Embryonic facial prominence (tissue), 1 donor: ENCODE data around the gene TAOK3.
"Not testable (repeated sequence)": the region's sequence is repeated elsewhere in the genome, so short reads cannot be mapped to it uniquely, and the experiment has no call there.

Experiments used
- DNase-seq: peaks from one replicate; pipeline ENCODE4 v3.0.0-alpha.2; 2016; ENCODE audit errors: extremely low spot score

Gene TAOK3

DNA sequence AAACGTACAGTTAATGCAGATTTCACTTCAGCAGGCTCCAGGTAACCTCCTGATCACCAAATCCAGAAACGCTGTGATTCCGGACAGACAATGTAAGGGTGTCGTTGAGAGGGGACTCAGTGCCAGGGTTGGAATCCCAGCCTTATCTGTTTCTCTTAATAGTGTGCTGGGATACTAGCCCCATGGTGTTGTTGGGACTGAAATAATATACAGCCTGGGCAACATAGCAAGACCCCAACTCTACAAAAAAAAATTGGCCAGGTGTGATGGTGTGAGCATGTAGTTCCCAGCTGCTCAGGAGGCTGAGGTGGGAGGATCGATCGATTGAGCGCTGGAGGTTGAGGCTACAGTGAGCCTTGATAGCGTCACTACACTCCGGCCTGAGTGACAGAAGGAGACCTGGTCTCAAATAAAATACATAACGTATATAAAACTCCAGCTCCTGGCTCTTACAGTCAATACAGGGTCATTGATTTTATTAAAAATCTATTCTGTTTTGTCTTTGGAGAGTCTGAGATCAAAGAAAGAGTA is 235.5 kb downstream of the TAOK3 start:
- DNase-seq = no peak

DNA sequence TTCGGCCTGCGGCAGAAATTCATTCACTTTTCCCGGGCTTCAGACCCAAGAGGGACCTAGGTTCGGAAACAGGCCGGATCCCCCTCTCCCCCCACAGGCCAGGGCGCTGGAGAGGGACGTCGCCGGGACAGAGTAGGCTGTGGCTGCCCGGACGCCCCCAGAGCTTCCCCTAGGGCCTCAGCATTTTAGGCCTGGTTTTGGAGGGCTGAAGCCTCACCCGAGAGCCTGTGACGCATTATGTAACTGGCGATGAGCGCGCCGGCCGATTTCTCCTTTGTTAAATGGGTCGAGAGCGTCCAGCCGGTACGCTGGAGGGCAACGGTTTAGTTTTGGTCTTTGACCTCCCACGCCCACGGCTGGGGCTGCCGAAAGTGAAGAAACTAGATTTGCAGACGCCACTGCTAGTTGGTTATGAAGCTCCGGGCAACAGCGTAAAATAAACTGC is 236.1 kb downstream of the TAOK3 start:
- DNase-seq = no peak

DNA sequence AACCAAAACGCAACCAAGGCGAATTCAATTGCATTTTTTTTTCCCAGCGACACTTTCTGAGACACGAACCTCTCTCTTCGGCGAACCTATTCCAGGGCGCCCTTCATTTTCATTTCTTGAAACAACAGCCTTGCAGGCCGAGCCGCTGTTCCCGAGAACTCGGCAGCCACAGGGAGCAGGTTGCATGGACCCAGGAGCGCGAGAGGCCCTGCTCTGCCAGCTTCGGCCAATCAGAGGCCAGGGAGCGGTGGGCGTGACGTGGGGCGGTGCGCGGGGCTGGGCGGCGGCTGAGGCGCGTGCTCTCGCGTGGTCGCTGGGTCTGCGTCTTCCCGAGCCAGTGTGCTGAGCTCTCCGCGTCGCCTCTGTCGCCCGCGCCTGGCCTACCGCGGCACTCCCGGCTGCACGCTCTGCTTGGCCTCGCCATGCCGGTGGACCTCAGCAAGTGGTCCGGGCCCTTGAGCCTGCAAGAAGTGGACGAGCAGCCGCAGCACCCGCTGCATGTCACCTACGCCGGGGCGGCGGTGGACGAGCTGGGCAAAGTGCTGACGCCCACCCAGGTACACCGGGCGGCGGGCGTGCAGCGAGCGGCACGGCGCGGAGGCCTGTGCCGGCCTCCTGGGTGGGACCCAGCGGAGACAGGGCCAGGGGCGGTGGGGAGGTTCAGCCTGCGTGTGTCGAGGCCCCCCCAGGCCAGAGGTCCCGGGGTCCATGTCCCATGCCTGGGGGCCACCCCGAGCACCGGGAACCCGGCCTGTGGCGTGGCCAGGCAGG is 236.7 kb downstream of the TAOK3 start, which contains the start of gene PEBP1:
PEBP1 (plus strand) TSS at position 337 of the 771 bp plus-strand sequence; CDS start at position 423, 86 bp downstream.
- DNase-seq = peak; percentile 74

DNA sequence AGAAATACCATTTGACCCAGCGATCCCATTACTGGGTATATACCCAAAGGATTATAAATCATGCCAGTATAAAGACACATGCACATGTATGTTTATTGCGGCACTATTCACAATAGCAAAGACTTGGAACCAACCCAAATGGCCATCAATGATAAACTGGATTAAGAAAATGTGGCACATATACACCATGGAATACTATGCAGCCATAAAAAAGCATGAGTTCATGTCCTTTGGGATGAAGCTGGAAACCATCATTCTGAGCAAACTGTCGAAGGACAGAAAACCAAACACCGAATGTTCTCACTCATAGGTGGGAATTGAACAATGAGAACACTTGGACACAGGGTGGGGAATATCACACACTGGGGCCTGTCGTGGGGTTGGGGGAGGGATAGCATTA is 243.3 kb downstream of the TAOK3 start:
- DNase-seq = not testable (repeated sequence)

DNA sequence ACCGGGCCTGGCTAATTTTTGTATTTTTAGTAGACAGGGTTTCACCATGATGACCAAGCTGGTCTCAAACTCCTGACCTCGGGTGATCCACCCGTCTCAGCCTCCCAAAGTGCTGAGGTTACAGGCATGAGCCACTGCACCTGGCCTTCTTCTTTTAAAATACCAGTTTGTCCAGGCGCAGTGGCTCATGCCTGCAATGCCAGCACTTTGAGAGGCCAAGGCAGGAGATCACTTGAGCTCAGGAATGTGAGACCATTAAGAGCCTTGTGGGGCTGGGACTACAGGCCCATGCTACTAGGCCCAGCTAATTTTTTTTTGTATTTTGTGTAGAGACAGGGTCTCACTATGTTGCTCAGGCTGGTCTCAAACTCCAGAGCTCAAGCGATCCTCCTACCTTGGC is 244.8 kb downstream of the TAOK3 start:
- DNase-seq = no peak

DNA sequence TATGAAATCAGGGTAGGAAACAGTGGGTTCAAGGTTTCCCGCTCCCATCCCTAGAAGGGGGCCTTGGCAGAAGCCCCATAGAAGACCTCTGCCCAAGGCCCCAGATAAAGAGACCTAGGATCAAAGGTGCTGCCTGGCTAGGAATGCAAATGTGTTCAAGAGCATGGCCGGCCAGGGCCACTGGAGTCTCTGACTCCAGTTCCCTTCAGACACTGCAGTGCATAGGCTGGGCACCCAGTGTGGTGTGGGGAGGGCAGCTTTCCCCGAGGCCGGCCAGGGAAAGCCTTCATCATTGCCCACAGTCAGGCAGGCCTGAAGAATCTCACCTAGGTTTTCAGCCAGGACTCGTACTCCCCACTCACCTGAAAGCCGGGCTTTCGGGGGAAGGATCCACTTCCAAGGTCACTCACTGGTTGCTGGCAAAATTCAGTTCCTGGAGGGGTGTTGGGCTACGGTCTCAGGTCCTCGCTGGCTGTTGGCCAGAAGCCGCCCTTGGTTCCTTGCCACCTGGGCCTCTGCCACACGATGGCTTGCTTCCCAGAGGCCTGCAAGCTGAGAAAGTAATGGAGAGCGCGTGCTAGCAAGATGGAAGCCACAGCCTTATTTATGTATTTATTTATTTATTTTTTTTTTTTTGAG is 246.5 kb downstream of the TAOK3 start:
- no peak for DNase-seq

DNA sequence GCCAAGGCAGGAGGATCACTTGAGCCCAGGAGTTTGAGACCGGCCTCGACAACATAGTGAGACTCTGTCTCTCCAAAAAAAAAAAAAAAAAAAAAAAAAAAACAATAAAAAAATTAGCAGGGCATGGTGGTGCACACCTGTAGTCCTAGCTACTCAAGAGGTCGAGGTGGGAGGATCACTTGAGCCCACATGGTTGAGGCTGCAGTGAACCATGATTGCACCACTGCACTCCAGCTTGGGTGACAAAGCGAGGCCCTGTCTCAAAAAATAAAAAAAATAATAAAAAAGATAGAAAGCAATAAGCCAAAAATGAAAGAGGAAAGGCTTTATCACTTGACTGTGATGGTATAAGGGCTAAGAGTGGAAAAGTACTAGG is 247.0 kb downstream of the TAOK3 start:
- no peak for DNase-seq

DNA sequence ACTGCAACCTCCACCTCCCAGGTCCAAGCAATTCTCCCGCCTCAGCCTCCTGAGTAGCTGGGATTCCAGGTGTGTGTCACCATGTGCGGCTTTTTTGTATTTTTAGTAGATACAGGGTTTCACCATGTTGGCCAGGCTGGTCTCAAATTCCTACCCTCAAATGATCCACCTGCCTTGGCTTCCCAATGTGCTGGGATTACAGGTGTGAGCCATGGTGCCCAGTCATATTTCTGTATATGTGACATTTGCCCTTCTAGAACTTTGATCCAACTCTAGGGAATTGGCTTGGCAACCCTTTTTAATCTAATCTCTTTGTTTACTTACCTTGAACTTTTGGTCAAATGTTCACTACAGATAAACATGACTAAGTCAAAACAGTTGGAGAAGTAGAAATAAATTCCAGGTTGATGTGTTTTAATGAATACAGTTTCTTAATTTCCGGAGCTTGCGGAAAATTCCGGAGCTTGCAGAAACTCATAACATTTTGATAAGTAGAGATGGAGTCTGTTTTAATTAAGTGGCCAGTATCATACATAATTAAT is 248.3 kb downstream of the TAOK3 start:
- DNase-seq = no peak

DNA sequence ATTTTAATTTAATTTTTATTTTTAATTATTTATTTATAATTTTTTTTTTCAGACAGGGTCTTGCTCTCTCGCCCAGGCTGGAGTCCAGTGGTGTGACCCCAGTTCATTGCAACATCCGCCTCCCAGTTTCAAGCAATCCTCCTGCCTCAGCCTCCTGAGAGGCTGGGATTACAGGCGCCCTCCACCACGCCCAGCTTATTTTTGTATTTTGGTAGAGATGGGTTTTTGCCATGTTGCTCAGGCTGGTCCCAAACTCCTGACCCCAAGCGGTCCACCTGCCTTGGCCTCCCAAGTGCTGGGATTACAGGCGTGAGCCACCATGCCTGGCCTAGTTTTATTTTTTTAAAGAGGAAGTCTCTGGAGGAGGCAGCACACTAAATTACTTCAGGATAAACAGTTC is 250.4 kb downstream of the TAOK3 start:
- no peak for DNase-seq

DNA sequence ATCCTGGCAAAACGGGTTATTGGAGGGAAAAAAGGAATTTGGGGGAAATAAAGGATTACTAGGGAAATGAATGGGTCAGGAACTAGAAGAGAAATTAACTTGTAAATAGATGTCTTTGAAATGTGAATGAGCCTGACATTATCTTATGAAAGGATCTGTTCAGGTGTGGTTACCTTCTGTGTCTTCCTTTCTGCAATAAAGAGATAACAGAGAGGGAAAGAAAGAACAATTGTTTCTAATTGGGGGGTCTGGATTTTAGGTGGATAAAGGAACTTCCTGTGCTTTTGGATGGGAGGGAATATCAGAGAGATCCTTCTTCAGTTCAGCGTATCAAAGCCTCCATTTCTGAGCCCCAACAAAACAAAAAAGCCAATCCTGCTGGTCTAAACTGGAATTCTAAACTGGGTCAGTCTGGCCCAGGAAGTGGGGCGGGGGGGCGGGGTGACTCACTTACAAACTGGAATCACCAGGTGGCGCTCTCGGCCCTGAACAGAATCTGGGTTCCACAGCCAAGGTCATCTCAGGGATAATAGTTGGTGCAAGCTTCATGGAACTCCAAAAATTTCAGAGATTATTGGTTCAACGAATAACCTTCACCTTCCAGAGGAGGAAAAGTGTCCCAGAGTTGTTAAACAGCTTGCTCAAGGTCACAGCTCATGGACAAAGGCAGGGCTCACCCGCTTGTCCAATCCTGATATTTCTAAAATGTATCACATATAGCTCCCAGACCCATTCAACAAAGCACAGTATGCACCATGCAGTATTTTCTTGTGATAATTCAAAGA is 251.9 kb downstream of the TAOK3 start:
- no peak for DNase-seq

DNA sequence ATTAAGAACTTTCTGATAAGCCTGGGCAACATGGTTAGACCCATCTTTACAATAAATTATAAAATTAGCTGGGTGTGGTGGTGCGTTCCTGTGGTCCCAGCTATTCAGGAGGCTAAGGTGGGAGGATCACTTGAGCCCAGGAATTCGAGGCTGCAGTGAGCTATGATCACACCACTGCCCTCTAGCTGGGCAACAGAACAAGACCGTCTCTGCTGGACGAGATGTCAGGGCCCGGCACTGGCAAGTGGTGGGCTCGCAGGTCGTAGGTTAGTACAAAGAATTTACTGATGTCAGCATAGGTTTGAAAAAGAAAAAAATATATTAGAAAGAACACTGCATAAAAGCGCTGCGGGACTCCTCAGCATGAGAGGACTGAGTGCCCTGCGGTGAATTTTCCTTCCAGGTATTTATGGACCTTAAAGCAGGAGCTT is 253.2 kb downstream of the TAOK3 start:
- DNase-seq = no peak

DNA sequence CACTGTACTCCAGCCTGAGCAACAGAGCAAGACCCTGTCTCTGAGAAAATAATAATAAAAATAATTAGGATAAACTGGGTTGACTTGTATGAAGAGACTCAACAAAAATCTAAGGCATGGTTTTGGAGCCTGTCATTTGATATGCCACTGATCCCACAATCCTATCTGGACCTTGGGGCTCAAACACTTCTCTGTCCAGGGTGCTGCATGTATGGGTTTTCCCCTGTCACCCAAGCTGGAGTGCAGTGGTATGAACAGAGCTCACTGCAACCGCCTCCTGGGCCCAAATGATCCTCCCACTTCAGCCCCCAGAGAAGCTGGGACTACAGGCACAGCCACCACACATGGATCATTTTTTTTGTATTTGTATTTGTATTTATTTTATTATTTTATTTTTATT is 263.6 kb downstream of the TAOK3 start:
- no peak for DNase-seq

DNA sequence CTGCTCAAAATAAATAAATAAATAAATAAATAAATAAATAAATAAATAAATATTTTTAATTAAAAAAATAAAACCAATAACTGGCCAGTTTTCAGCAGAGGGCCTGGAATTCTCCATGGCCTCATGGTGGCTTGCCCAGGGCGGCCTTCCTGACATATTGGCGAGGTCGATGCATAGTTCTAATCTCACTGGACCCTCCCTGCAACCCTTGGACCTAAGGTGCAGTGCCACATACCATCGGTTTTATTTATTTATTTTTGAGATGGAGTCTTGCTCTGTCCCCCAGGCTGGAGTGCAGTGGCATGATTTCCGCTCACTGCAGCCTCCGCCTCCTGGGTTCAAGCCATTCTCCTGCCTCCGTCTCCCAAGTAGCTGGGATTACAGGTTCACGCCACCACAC is 265.0 kb downstream of the TAOK3 start:
- no peak for DNase-seq

DNA sequence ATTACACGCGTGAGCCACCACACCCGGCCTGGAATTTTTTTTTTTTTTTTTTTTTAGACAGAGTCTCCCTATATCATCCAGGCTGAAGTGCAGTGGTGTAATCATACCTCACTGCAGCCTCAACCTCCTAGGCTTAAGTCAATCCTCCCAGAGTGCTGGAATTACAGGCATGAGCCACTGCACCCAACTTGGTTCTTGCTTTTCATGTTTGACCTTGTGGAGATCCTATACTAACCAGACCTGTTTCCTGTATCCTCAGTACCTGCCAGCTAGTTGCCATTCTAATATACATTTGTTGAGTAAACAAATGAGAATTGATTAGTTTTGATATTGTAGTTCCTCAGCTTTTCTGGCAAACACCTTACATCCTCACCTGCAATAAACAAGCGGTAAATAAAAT is 265.7 kb downstream of the TAOK3 start:
- DNase-seq = no peak

DNA sequence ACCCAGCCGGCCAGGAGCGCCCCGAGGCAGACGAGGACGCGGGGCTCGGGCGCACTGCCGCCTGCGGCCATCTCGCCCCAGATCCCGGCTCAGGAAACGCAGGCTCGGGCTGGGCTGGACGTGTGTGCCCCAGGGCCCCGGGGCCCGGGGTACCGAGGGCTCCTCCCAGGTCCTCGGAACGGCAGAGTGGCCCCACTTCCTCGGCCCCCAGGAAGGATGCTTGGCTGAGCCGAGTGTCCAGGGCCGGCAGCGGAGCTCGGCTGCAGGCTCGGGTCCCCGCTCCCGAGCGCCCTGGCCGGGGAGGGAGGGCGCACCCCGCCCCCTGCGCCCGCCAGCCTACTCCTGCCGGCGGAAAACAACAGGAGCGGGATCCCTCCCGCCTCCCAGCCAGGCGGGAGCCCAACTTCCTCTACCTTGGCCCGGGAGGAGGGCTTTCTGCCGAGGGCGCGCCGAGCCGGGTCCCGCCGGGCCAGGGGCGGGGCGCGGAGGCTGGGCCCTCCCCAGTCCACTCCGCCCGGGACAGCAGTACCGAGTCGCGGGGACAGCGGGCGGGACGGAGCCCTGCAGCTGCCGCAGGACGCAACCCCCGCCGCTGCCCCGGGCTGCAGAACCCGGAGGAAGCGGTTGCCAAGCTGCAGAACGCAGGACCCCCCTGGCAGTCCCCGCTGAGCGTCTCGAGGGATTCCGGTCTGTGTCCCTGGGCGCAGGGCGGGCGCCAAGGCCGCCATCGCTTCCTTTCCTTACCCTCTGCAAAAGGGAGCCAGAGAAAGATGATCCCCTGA is 268.9 kb downstream of the TAOK3 start, which contains the start of gene VSIG10:
VSIG10 (minus strand) TSS at position 411 of the 782 bp plus-strand sequence; CDS start at position 71, 340 bp downstream.
- DNase-seq = no peak

DNA sequence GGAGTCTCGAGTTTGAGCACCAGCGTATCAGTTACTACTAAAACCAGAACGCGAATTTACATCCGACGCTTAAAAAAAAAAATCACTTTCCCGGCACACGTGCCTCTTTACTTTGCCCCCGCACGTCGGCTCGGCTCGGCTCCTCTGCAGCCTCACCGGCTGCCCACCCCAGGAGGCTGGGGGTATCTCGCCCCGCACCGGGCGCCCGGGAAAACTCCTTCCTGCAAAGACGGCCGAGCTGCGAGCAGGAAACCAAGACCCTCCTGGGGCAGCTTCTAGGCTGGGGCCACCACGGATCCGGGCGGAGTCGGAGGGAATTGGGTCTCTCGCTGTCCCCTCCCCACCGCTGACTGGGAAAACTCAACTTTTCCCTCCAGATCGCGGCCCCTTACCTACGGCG is 269.5 kb downstream of the TAOK3 start:
- no peak for DNase-seq

DNA sequence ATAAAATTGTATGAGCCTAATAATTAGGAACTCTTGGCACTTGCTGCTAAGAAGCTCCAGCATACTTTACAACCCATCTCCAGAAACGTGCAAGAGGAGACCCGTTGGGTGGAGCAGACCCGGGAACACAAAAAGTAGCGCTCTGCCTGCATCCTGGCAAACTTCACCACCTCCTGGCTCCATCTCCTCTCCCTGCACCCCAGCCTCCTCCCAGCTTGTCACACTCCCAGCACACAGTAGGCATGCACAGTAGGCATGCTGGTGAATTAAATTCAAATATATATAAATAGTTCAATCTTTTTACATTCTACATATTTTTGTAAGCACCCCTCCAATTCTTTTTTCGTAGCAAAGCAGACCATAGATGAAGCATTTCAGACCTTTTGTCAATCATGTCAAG is 270.1 kb downstream of the TAOK3 start:
- no peak for DNase-seq

DNA sequence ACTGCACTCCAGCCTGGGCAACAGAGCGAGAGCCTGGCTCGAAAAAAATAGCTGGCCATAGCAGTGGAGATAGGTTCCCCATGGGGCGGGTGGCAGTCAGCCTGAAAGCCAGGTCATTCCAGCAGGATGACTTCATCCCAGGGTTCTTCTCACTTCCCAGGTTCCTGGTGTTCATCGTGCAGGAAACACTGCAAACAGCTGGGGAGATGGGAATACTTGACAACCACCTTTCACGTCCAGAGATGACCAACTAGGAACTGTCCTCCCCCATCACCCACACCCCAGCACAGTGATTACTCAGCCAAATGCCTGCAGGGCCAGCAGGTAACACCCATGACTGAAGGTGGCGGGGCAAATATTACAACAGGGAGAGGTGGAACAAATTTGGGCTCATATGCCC is 270.6 kb downstream of the TAOK3 start:
- DNase-seq = no peak

DNA sequence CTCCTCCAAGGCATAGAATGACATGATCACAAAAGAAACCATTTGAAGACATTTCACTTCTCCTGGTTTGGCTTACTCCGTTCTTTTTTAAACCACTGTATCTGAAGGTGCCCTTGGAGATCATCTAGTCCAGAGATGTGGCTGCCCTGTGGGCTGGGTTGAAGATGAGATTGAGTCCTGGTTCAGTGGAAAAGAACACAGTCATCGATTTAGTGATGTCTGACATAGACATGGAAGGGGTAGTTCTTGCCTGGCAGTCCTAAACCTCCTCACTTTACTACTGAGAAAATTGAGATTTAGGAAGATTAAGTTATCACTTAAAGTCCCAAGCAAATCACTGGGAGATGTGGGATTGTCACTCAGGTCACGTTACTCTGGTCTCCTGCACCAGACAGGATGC is 271.7 kb downstream of the TAOK3 start:
- DNase-seq = no peak
